ENCODE data around the gene DNAAF9.

DNAAF9 gene

GRCh38 chr20:3371754-3372153 lies 35.7 kb downstream of the DNAAF9 start:
- no peak for DNase-seq (ENCODE audit: low read depth)

- DNase-seq (ENCODE audit: low read depth), result no peak
These were observed 40.4 kb downstream of the DNAAF9 start for GRCh38 chr20:3367089-3367488.

GRCh38 chr20:3364323-3365013 lies 43.0 kb downstream of the DNAAF9 start:
- no peak for DNase-seq (ENCODE audit: low read depth)

GRCh38 chr20:3360752-3361151 lies 46.7 kb downstream of the DNAAF9 start:
- no peak for DNase-seq (ENCODE audit: low read depth)

- DNase-seq (ENCODE audit: low read depth), result no peak
These were observed 48.7 kb downstream of the DNAAF9 start for GRCh38 chr20:3358676-3359340.

Data from stimulated activated CD8-positive, alpha-beta memory T cell treated with anti-CD3 and anti-CD28 coated beads, Interleukin-4, amount 100 ng/mL, for 24 hours (primary cell).